Eye (tissue), 1 donor: Measurements from ENCODE around the gene MRAP.
"Not testable (repeated sequence)": the region's sequence is repeated elsewhere in the genome, so short reads cannot be mapped to it uniquely, and the experiment has no call there.

Source experiments
- DNase-seq: peaks from one replicate; pipeline ENCODE4 v3.0.0-alpha.2; 2015

The MRAP gene

GRCh38 chr21:32301596-32301995 is 2.9 kb downstream of the MRAP start:
- DNase-seq = no peak

DNA sequence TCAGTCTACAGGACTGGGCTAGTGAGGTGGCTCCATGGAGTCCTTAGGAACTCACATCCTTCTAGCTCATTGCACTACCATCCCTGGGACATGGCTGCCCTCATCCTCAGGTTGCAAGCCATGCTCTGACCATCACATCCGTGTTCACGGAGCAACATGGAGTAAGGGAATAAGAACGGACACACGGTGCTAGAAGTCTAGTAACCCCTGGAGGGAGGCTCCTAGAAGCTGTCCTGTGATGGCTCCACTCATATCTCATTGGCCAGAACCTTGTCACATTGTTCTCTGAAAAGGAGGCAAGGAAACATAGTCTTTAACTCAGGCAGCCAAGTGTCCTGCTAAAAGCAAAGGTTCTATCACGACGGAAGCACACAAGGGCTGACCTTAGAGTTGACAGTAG is 3.9 kb downstream of the MRAP start:
- no peak for DNase-seq

DNA sequence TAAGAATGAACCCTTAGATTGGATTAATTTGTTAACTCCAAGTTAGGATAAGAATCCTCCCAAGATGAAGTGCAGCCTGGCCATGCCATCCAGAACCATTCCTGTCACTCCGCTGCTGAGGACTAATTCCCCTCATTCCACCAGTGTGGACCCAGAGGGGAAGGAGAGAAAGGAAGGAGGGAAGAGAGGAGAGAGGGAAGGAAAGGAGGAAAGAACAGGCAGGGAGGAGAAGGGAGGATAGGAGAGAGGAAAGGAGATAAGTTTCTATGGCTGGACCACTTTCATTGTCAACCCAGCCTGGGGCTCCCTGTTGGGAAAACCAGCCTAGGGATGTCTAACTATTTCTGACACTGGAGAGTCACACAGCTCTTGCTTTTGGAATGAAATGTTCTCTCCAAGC is 4.7 kb downstream of the MRAP start:
- no peak for DNase-seq

DNA sequence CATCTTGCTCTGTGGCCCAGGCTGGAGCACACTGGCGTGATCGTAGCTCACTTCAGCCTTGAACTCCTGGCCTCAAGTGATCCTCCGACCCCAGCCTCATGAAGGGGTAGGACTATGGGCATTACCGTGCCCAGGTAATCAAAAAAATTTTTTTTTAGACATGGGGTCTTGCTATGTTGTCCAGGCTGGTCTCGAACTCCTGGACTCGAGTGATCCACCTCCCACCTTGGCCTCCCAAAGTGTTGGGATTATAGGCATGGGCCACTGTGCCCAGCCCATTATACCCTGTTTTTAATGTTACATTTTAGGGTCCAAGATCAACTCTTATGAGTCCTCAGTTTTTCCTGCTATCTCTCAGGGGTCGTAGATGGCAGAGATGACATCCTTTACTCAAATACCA is 6.3 kb downstream of the MRAP start:
- DNase-seq = no peak

DNA sequence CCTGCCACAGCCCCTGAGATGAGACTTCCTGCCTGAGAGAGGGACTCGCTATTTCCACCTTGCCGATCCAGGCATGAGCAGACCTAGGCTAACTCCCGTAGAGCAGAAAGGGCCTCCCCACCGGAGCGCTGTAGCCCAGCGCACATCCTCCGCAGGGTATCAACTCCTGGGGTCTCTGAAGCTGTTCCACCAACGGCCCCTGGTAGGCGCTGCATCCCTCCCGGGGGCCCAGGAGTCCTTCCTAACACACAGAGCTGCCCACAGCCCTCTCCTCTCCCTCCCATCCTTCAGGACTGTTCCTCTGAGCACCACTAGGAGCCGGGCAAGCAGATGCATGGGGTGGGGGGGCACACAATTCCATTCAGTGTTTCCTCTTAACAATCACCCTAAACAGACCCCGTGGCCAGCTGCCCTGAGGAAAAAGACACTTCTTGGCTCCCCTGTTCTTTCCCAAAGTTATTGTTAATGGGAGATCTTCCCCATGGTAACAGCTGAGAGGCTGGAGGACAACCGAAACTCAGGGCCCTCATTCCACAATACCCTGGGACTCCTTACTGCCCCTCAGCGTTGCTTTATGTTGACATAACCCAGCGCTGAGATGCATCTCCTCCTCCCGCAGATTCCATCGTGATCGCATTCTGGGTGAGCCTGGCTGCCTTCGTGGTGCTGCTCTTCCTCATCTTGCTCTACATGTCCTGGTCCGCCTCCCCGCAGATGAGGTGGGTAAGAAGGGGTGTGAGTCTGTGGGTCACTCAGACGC is 7.5 kb downstream of the MRAP start:
- peak; percentile 43 for DNase-seq

DNA sequence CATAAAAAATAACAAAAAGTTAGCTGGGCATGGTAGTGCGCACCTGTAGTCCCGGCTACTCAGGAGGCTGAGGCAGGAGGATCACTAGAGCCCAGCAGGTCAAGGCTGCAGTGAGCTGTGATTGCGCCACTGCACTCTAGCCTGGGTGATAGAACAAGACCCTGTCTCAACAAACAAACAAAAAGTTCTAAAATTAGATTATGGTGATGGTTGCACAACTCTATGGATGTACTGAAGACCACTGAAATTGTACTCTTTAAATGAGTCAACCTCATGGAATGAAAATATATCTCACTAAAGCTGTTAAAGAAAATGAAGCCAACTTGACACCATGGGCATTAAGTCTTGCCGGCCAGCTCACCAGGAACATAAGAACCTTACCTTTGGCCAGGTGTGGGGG is 9.1 kb downstream of the MRAP start:
- no peak for DNase-seq

DNA sequence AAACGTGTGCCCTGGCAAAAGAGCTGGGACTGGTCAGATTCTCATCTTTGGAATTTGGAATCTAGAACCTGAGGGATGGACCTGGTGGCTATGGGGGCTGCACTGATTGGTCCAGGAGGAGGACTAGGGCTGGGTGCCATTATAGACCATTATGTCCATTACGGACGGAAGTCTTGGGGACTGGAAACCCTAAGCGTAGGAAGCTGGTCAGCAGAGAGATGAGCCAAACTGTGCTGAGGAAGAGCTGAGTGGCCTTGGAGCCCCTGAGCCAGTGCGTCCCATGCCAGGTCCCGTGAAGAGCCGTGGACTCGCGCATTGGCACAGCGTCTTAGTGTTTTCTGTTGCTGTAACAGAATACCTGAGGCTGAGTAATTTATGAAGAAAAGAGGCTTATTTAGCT is 10.0 kb downstream of the MRAP start:
- DNase-seq = no peak

- no peak for DNase-seq
These were observed 11.3 kb downstream of the MRAP start for GRCh38 chr21:32309906-32310460.

DNA sequence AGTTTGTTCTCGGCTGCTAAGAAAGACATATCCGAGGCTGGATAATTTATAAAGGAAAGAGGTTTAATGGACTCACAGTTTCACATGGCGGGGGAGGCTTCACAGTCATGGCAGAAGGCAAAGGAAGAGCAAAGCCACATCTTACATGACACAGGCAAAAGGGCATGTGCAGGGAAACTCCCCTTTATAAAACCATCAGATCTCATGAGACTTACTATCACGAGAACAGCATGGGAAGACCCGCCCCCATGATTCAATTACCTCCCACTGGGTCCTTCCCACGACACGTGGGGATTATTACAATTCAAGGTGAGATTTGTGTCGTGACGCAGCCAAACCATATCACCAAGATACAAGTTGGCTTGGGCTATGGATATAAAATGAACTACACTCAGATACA is 12.3 kb downstream of the MRAP start:
- not testable (repeated sequence) for DNase-seq

DNA sequence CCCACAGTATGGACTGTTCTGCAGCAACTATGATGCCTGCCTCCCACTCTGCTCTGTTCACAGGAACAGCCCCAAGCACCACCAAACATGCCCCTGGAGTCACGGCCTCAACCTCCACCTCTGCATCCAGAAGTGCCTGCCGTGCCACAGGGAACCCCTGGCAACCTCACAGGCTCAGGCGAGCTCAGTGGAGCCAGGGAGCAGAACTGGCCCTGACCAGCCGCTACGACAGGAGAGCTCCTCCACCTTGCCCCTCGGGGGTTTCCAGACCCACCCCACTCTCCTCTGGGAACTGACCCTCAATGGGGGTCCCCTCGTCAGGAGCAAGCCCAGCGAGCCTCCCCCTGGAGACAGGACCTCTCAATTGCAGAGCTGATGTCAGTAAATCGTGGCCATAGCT is 13.0 kb downstream of the MRAP start:
- no peak for DNase-seq

GRCh38 chr21:32312326-32312725 is 13.7 kb downstream of the MRAP start:
- no peak for DNase-seq

- no peak for DNase-seq
These were observed 14.3 kb downstream of the MRAP start for GRCh38 chr21:32312976-32313375.

DNA sequence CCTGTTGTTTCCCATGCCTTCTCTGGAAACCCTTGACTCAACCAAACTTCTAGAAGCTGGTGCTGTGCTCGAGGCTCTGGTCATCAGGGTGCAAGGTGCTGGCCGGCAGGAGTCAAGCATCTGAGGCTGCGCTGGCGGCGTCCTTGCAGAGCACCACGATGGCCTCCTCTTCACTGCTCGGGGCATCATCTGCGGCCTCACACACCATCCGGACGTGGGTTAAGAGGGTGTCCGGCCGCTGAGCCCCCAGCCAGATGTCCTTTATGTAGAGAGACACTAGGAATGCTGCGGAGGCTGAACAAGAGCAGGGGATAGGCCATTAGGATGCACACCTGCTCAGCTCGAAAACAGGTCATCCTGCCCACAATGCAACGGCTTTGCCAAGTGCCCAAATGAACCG is 16.2 kb downstream of the MRAP start:
- no peak for DNase-seq

GRCh38 chr21:32315511-32316281 is 17.0 kb downstream of the MRAP start:
- DNase-seq = no peak

DNA sequence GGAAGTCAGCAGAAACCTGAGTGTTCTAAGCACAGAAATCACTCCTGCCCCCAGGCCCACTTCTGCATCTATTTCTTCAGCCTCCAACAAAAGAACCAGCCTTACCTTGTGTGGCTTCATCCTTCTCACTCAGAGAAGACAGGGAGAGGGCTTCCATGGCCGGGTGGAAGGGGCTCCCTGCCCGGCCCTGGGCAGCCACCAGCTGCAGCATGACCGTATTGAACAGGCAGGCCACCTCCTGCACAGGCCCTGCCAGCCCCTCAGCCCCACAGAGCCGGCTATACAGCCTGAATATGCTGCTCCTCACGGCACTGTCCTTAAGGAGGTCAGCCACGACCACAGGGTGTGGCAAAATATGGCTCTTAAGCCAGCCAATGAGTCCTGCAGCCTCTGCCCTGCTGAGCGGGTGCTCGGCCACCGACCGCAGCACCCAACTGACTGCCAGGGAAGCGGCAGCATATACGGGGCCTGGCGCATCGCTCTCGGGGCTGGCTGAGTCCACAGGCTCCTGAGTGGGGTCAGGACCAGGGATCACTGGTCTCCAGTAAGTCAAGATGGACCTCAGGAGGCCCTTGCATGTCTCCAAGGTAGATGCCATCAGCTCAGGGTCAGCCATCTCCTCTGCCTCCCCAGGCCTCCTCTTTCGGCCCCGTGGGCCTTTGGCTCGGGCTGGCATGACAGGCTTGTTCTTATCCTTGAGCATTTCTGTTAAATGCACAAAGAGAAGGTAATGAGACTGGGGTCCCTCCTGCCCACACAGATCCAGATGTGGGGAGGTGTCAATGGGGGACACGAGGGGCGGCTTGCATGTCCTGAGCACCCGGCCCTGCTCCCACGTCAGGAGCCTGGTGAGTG is 17.9 kb downstream of the MRAP start:
- no peak for DNase-seq

GRCh38 chr21:32317726-32318125 is 19.1 kb downstream of the MRAP start:
- DNase-seq = no peak

- DNase-seq = no peak
These were observed 20.4 kb downstream of the MRAP start for GRCh38 chr21:32319012-32319411.

GRCh38 chr21:32320059-32320458 is 21.4 kb downstream of the MRAP start:
- DNase-seq = no peak

- no peak for DNase-seq
These were observed 22.1 kb downstream of the MRAP start for GRCh38 chr21:32320726-32321125.

GRCh38 chr21:32321480-32321879 is 22.8 kb downstream of the MRAP start:
- no peak for DNase-seq

- no peak for DNase-seq
These were observed 23.4 kb downstream of the MRAP start for GRCh38 chr21:32322103-32322502.

DNA sequence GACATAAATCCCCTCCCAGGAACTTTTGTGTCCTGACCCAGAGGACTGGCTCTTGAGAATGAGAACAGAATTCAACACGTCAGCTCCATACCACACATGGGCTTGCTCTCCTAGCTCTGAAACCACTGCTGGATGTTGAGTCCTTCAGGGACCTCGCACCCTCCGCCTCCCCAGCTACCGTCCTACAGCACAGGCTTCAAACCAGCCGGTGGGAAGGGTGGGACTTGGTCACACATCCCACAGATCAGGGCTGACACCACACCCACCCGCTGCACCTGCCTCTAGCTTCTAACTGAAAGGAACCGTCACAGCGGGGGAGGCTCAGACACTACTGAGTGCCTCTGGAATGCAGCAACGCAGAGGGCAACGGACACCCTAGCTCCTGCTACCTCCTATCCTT is 24.0 kb downstream of the MRAP start:
- DNase-seq = no peak

DNA sequence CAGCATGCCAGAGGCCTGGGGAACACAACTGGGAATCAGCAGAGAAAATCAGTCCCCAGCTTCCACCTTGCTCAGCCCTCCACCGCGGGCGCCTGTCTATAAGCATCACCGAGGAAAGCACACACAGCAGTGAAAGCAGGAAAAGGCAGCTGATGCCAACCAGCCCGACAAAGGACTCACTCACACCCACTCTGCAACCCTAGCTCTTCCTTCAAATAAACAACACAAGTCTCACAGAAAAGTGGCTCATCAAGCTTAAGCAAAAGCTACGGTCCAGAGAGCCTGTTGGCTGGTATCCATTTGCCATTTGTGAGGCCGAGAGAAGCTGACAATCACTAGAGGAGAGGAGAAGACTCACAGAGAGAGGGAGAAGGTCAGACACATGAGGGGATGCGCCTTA is 27.1 kb downstream of the MRAP start:
- DNase-seq = no peak
